PC-3 (cell line): ENCODE results near the gene EI24.

Experiments used
- CTCF ChIP-seq: fragments of 300-600 bp; sonication (generic); conservative IDR thresholded peaks from 2 replicates; pipeline ENCODE4 v1.5.1; 2017; ENCODE audit warnings: antibody characterized with exemption, low read depth, mild to moderate bottlenecking, low read length
- EZH2 ChIP-seq: fragments of 300-600 bp; sonication (generic); IDR thresholded peaks from one replicate; pipeline ENCODE4 v1.6.1; 2017; ENCODE audit warnings: antibody characterized with exemption, mild to moderate bottlenecking, low read length; ENCODE audit not compliant: unreplicated experiment

GRCh38 chr11:125626288-125626950 lies 57.1 kb downstream of the EI24 start:
- TF ChIP-seq CTCF (peak; percentile 70), EZH2 (no peak)
